ENCODE data around the gene EVX2. TPM values are rescaled to one million over a fixed set of nuclear protein-coding genes. Genes with fewer than 3 reads are reported as not detected.

Gene EVX2
- total and polyA plus RNA-seq, 9 of the 15 experiments (the other 6 are each of a cell fraction or from before 2014, with no cell fraction given): not detected

- TF ChIP-seq MYNN (IDR thresholded peaks at IDR 0.05) (peak; percentile 66; the same call in 1 of the 2 replicates), MYNN (CRISPR knock-in tag; IDR thresholded peaks at IDR 0.05) (no peak), ATF2 (CRISPR knock-in tag; IDR thresholded peaks at IDR 0.05) (no peak), UBTF (IDR thresholded peaks at IDR 0.05; ENCODE audit: borderline replicate concordance in 1 of 2, low read depth in 2 of 2, low read length in 2 of 2) (peak; percentile 61 to 84; a peak in 3 of 4 replicates), ATF7 (IDR thresholded peaks at IDR 0.05) (0 out of 2 replicates have a peak, but pooled peaks have one; percentile 15), CREB1 (IDR thresholded peaks at IDR 0.05) (peak; percentile 24; the same call in 1 of the 2 replicates), CREB1 (CRISPR knock-in tag; IDR thresholded peaks at IDR 0.05) (peak; percentile 69), CHD7 (IDR thresholded peaks at IDR 0.05; ENCODE audit: low read depth, low read length) (no peak), RHOXF2B (CRISPR knock-in tag; conservative IDR thresholded peaks at IDR 0.05) (no peak), ZNF561 (CRISPR knock-in tag; conservative IDR thresholded peaks at IDR 0.05) (no peak), RB1 (IDR thresholded peaks at IDR 0.05; ENCODE audit: low read depth) (peak; percentile 95)
These were observed 3.8 kb downstream of the EVX2 start (continued) for GRCh38 chr2:176079831-176080539.
